ENCODE results near the gene PVALEF.
"Not testable (repeated sequence)": the region's sequence is repeated elsewhere in the genome, so short reads cannot be mapped to it uniquely, and the experiment has no call there.

PVALEF gene

GRCh38 chr17:81143717-81144422 lies 21.4 kb upstream of the PVALEF start:
- DNase-seq (ENCODE audit: low spot score): no peak
- in situ Hi-C loops (cut with MboI; ENCODE audit: low sequenced_read_pairs, unreplicated experiment): no loop called here
- no peak for TF ChIP-seq CTCF (IDR thresholded peaks at IDR 0.05; ENCODE audit: borderline replicate concordance, control extremely low read depth, extremely low read depth, insufficient read depth, missing control alignments)

DNA sequence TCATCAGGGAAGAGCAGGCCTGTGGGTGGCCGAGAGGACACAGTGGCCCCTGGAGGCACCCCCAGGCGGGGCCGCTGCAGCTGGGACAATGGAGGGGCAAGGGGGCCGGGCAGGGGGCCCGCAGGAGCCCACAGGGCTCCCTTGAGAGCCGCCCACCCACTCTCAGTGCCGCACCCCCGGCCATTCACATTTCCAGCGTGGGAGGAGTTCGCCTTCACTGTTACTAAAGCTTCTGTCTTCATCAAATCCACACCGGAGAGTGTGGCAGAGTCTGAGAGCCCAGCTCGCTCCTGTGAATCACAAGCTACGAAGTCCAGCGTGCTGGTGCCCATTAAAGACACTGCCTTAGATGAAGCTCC lies 20.9 kb upstream of the PVALEF start:
- TF ChIP-seq CTCF (IDR thresholded peaks at IDR 0.05; ENCODE audit: borderline replicate concordance, control extremely low read depth, extremely low read depth, insufficient read depth, missing control alignments): no peak
- no peak for DNase-seq (ENCODE audit: low spot score)
- in situ Hi-C loops (cut with MboI; ENCODE audit: low sequenced_read_pairs, unreplicated experiment): no loop called here

GRCh38 chr17:81146208-81146607 lies 19.1 kb upstream of the PVALEF start:
- DNase-seq (ENCODE audit: low spot score); in situ Hi-C loops (cut with MboI; ENCODE audit: low sequenced_read_pairs, unreplicated experiment): not testable (repeated sequence)

DNA sequence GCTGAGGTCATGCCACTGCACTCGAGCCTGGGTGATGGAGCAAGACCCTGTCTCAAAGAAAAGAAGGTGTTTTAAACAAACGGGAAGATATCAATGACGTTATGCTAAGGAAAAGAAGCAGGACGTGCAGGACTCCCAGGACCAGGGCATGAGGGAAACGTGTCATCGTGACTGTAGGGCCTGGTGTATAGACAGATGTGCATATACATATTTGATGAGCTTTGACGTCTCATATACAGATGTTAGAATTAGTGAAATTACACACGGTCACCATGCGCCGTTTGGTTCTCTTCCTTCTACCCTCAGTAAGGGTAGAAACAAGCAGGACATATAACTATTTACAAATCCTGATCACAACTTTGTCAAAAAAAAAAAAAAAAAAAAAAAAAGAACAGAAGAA lies 17.6 kb upstream of the PVALEF start:
- no peak for TF ChIP-seq CTCF (IDR thresholded peaks at IDR 0.05; ENCODE audit: borderline replicate concordance, control extremely low read depth, extremely low read depth, insufficient read depth, missing control alignments)
- in situ Hi-C loops (cut with MboI; ENCODE audit: low sequenced_read_pairs, unreplicated experiment): no loop called here
- DNase-seq (ENCODE audit: low spot score): no peak

DNA sequence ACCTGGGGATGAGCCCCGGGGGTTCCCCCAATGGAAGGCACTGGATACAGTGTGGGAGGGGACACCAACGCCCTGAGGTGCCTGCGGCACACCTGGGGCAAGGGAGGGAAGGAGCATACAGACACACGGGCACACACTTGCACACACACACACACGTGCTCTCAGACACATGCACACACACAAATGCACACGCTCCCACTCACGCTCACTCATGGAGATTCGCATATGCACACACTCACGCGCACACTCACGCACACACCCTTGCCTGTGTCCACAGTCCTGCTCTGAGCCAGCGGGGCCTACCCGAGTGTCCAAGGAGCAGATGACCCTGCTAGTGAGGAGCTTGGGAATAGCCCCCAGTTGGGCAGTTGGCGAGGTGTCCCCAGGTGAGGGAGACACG lies 16.7 kb upstream of the PVALEF start:
- in situ Hi-C loops (cut with MboI; ENCODE audit: low sequenced_read_pairs, unreplicated experiment): no loop called here
- no peak for TF ChIP-seq CTCF (IDR thresholded peaks at IDR 0.05; ENCODE audit: borderline replicate concordance, control extremely low read depth, extremely low read depth, insufficient read depth, missing control alignments)
- DNase-seq (ENCODE audit: low spot score): no peak

DNA sequence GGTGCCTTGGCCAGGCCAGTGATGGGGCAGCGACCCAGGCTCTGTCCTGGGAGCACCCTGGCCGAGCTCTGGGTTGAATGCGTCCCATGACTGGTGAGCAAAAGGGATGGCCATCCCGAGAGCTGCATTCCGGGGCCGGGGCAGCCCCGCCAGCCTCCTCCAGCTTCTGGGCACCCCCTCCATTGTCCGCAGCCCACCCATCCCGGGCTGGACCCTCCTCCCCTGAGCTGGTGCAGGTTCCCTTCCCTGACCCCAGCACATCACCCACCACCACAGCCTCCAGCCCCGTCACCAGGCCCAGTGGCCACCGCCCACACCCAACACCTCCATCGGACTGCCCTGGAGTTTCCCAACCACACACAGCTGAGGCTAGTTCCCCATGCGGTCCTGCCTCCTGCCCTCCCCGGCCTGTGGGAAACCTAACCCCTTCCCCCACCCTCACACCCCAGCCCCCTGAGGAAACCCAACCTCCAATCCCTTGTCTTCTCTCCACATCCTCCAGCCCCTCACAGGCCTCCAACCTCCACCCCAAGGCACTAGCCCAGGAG lies 16.2 kb upstream of the PVALEF start:
- no peak for TF ChIP-seq CTCF (IDR thresholded peaks at IDR 0.05; ENCODE audit: borderline replicate concordance, control extremely low read depth, extremely low read depth, insufficient read depth, missing control alignments)
- in situ Hi-C loops (cut with MboI; ENCODE audit: low sequenced_read_pairs, unreplicated experiment): no loop called here
- DNase-seq (ENCODE audit: low spot score): no peak

- in situ Hi-C loops (cut with MboI; ENCODE audit: low sequenced_read_pairs, unreplicated experiment): no loop called here
- DNase-seq (ENCODE audit: low spot score): no peak
- TF ChIP-seq CTCF (IDR thresholded peaks at IDR 0.05; ENCODE audit: borderline replicate concordance, control extremely low read depth, extremely low read depth, insufficient read depth, missing control alignments): no peak
Measured at GRCh38 chr17:81150377-81151077, 14.8 kb upstream of the PVALEF start.
